SU-DHL-6 (cell line): Measurements from ENCODE around the gene CA5A.

Source experiments
- CTCF ChIP-seq: fragments of 200-600 bp; sonication (generic); IDR thresholded peaks from one replicate; pipeline ENCODE4 v1.5.1; 2017; ENCODE audit warnings: antibody characterized with exemption, mild to moderate bottlenecking, low read length, moderate library complexity; ENCODE audit not compliant: insufficient read depth, poor library complexity, severe bottlenecking
- EZH2phosphoT487 ChIP-seq: fragments of 200-600 bp; sonication (generic), shearing (Covaris generic); conservative IDR thresholded peaks from 2 replicates; pipeline ENCODE4 v1.6.1; 2018; ENCODE audit warnings: mild to moderate bottlenecking, antibody characterized with exemption, low read length, moderate library complexity, mixed read lengths

GRCh38 chr16:87856791-87857228, 79.5 kb downstream of the CA5A start:
- no peak for TF ChIP-seq CTCF
- no peak for TF ChIP-seq EZH2phosphoT487
